T follicular helper cell (primary cell): ENCODE measurements around the gene REST.

ENCODE experiments used
- DNase-seq: peaks from one replicate; pipeline ENCODE4 v3.0.0-alpha.2; 2020; ENCODE audit warnings: low read depth

The REST gene

DNA sequence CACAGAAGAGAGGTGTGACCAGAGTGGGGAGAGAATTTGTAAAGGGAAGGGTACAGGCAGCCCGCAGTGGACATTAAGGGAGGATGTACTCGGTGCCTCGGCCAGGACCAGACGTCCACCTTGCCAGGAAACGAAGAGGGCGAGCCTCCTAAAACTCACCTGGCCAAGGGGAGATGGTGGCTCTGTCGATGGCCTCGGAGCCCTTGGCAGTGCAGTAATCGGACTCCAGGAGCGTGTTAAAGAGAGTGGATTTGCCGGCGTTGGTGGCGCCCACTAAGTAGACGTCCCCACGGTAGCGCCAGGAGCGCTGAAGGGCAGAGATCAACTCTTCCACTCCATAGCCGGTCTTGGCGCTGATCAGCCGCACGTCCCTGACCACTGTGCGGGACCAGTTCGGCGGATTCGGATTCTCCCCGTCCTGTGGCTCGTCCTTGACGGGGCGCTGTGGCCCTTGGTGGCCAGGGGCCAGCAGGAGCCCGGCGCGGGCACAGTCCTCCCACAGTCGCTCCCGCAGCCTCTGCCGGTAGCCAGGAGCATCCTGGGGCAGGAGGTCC, 68.7 kb downstream of the REST start:
- DNase-seq, result no peak

DNA sequence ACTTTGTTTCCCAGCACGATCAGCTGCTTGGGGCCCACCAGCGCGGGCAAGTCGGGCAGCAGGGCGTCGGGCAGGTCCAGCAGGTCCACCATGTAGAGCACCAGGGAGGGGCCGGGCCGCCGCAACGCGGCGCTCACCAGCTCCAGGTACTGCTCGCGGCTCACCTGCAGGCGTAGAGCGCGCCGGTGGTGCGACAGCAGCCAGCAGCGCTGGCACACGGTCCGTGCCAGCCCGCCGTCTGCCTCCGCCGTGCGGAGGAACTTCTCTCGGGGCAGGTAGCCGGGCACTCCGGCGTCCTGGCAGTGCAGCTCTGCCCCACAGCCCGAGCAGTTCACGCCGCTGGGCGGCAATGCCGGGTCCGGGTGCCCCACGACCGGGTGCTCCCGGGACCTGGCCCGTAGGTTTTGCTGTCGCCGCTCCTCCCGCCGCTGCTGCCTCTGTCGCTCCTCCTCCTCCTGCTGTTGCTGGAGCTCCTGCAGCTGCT, 69.2 kb downstream of the REST start:
- peak; percentile 42 for DNase-seq

DNA sequence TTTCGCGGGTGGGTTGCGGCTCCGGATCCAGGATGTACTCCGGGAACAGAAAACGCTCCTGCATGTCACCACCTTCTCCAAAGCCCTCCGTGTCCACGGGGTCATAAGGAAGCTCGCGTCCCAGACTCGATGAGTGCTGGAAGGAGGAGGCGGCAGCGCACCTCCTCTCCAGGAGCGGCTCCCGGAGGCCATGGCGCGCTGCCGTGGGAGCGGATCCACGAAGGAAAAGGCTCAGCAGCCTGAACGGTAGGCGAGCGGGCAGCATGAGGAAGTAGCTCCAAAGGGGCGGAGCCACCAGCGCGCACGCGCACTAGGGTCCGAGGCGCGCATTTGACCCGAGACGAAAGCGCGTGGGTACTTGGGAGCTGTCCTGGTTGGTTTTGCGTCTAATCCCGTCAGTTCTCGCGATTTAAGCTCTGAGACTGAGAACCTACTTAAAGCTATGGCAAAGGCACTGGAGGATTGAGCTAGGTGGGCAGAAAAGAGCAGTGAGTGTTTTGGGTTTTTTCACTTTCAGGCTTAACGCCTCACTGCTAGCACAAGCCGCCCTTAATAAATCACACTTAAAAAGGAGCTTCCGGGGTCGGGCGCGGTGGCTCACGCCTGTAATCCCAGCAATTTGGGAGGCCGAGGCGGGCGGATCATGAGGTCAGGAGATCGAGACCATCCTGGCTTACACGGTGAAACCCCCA, 69.8 kb downstream of the REST start, which contains the start of gene NOA1:
Gene NOA1, minus strand, starts transcription at position 286 of the 692 bp plus-strand sequence. Its CDS starts 21 bp downstream, at position 265.
- DNase-seq, result peak; percentile 96

DNA sequence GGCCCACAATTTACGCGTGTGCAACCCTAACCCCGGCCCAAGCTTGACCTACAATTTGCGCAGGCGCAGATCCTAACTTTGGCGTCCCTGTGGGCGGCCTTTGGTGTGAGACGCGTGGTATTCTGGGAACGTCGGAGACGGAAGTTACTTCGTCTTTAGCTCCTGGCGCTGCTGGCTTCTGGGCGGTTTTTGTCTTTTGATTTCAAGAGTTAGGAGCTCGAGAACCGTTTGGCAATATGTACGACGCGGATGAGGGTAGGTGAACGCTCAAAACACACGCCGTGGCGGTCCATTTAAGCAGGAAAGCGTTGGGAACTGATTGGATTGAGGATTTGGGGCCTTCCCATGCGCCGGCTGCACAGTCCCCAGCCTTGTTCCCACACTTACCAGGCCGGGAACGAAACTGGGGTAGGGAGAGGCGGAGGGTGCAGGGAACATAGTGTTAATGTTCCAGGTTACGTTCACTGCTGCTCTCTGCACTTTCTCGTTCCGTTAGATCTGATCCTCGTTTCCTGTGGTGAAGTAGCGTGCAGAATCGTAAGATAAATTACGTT, 71.1 kb downstream of the REST start, which contains the start of gene POLR2B:
Gene POLR2B, plus strand, starts transcription at position 147 of the 554 bp plus-strand sequence. Its CDS starts 90 bp downstream, at position 237.
- DNase-seq, result peak; percentile 69

DNA sequence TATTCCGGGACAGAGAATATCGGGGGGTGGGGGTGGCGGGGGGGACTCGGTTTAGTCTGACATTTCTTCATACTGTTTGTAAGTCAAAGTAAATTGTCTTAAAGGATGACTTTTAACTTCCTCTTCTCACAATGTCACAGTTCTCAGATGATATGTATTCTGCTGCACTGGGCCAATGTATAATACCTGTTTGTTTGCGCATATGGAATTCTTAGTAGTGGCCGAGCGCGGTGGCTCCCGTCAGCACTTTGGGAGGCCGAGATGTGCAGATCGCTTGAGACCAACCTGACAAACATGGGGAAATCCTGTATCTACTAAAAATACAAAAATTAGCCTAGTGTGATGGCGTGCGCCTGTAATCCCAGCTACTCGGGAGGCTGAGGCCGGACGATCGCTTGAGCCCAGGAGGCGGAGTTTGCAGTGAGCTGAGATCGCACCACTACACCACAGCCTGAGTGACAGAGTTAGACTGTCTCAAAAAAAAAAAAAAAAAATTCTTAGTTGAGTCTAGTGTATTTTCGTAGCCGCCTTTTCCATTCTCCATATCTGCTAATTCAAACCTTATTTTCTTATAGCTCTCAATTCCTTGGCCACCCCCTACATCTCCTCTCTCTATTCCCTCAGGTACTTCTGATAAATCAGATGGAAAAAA, 71.8 kb downstream of the REST start:
- DNase-seq, result no peak

DNA sequence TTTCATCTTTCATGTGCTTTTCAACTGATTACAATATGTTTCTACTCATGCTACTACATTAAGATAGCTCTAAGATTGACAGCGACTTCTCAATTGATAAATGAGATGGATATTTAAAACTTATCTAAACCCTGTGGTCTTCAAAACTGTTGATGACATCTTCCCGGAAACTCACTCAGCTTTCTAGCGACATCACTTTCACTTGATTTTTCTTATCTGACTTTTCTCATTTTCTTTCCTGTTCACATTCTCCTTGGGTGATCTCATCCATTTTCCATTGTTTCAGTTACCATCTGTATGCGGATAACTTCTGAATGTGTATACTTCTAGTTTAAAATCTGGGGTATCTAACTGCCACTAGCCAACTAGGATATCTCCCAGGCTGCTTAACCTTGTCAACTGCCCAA, 74.1 kb downstream of the REST start:
- no peak for DNase-seq

DNA sequence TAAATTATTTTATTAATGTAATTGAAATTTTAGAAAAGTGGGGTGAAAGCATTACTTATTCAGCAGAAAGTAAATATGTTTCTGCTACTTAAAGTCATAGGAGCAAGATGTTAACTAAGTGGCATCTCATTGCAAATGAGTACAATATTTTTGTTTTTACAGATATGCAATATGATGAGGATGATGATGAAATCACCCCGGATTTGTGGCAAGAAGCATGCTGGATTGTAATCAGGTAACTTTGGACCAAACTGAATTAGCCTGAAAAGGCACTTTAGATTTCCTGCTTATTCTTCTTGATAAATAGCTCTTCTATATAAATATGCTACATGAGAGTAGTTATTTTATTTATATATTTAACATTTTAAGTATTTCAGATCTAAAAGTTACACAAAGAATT, 78.5 kb downstream of the REST start:
- DNase-seq, result no peak

DNA sequence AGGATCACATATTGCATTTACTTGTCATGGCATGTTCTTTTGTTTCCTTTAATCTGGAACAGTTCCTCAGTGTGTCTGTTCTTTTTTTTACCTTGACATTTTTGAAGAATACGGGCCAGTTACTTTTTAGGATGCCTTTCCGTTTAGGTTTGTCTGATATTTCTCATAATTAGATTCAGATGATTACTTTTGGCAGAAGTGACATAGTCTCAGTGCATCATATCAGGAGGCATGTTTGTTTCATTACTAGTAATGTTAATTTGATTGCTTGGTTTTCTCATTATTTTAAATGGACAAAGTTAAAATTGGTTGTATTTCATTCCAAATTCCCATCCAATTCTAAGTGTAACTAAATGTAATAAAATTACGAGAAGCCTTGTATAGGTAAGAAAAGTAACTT, 79.3 kb downstream of the REST start:
- DNase-seq, result no peak

DNA sequence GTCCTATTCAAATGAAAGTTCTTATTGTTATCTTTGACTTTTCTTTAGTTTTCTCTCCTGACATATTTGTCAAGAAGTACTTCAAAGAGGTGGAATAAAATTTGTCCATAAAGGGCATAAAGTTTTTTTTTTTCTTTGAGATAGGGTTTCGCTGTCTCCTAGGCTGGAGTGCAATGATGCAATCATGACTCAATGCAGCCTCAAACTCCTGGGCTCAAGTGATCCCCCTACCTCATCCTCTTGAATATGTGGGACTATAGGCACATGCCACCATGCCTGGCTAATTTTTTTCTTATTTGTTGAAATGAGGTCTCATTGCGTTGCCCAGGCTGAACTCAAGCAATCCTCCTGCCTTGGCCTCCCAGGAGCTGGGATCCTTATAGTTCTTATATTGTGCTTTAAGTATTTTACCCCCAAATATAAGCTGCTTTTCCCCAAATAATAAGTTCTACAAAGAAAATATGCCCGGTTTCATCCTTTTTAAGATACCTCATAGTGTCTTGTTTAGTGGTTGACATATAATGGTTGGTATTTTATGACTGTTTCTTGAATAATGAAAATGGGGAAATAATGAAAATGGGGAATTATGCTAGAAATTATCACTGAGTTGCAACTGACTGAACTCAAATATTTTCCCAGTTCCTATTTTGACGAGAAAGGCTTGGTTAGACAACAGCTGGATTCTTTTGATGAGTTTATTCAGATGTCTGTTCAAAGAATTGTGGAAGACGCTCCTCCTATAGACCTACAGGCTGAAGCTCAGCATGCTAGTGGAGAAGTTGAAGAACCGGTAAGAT, 82.6 kb downstream of the REST start:
- DNase-seq, result no peak

DNA sequence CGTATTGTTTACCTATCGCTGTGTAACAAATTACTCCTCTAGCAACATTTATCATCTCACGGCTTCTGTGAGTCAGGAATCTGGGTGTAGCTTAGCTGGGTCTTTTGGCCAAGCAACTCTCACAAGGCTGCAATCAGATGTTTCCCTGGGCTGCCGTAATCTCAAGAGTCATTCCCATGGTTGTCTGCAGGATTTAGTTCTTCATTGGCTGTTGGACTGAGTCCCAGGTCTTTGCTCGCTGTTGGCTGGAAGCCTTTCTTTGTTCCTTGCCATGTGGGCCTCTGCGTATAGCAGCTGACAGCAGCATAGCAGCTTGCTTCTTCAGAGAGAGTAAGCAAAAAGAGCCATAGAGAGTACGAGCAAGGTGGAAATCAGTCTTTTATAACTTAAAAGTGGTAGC, 87.8 kb downstream of the REST start:
- no peak for DNase-seq

DNA sequence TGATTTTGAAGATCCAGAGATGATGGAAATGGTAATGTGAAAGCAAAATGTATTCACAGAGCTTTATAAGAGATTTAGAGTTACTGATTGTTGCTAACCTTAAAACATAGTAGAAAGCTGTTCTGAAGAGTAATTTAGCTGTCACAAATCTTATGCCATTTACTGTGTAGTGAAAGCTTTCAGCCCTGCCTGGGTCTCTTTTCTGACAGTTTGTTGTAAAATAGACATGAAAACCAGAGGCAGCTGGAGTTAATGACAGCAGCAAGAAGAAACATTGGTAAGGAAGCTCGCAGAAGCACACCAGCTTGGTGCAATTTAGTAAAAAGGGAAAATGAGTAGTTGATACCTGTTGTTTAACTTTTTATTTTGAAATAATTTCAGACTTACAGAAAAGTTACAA, 92.1 kb downstream of the REST start:
- no peak for DNase-seq

DNA sequence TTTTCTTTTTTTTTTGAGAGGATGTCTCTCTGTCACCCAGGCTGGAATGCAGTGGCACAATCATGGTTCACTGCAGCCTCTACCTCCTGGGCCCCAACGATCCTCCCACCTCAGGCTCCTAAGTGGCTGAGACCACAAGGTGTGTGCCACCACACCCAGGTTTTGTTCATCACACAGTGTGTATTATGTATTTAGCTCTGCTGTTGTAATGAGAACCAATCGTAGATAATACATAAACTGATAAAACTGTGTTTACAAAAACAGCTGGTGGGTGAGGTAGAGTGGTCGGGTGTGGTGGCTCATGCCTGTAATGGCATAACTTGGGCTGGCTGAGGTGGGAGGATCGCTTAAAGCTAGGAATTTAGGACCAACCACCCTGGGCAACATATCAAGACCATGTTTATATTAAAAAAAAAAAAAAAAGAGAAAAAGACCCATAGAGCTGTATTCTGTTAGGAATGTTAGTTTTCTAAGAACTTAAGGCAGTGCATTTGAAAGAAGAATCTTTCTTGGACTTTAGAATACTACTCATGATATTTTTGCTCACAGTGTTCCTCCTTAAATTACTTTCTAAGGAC, 105.9 kb downstream of the REST start:
- no peak for DNase-seq
